GM12875 (cell line): ENCODE data around the gene COG5.

Experiments
- H3K4me3 ChIP-seq: one replicate; pipeline ENCODE4 v1.5.1; 2011; ENCODE audit warnings: low read depth, low read length, control low read depth
- TF ChIP-seq, protein P1 (sequence below): IDR thresholded peaks from 2 replicates; pipeline ENCODE4 v1.5.1; 2011; ENCODE audit warnings: low read depth, mild to moderate bottlenecking, control low read depth, inconsistent platforms, low read length, moderate library complexity, borderline replicate concordance; ENCODE audit not compliant: insufficient read depth

The COG5 gene

DNA sequence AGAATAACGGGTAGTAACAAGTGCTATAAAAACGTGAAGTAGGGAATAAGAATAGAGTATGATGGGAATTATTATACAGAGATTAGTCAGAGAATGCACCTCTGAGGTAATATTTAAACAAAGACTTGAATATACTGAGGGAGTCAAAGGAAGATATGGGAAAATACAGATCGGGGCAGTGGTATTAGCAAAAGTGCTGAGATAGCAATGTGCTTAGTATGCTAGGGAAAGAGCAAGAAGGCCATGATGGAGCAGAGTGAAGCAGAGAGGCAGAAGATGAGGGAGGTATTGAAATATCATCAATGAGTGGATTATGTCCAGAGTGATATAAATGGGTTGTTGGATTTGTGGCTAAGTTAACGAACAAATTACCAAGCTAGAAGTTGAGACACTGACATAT, 190.4 kb downstream of the COG5 start:
- no peak overlapping the region for H3K4me3 ChIP-seq
- TF ChIP-seq, protein P1, sequence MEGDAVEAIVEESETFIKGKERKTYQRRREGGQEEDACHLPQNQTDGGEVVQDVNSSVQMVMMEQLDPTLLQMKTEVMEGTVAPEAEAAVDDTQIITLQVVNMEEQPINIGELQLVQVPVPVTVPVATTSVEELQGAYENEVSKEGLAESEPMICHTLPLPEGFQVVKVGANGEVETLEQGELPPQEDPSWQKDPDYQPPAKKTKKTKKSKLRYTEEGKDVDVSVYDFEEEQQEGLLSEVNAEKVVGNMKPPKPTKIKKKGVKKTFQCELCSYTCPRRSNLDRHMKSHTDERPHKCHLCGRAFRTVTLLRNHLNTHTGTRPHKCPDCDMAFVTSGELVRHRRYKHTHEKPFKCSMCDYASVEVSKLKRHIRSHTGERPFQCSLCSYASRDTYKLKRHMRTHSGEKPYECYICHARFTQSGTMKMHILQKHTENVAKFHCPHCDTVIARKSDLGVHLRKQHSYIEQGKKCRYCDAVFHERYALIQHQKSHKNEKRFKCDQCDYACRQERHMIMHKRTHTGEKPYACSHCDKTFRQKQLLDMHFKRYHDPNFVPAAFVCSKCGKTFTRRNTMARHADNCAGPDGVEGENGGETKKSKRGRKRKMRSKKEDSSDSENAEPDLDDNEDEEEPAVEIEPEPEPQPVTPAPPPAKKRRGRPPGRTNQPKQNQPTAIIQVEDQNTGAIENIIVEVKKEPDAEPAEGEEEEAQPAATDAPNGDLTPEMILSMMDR: no peak

DNA sequence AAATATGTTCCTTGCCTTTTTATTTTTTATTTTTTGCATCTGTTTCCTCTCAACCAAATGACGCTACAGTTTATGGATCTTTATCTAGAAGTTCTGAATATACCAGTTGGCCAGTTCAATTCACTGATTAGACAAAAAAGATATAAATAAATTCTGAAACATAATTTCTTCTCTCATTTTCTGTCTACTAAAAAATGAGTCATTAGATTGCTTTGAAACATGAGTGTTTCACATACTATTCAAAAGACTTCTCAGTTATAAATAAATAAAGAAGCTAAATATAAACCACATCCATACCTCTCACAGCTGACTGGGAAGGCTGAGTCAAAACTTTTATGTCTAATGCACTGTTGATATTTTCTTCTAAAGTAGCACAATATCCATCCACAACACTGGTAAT, 191.4 kb downstream of the COG5 start:
- H3K4me3 ChIP-seq: no peak overlapping the region
- TF ChIP-seq, protein P1: no peak

DNA sequence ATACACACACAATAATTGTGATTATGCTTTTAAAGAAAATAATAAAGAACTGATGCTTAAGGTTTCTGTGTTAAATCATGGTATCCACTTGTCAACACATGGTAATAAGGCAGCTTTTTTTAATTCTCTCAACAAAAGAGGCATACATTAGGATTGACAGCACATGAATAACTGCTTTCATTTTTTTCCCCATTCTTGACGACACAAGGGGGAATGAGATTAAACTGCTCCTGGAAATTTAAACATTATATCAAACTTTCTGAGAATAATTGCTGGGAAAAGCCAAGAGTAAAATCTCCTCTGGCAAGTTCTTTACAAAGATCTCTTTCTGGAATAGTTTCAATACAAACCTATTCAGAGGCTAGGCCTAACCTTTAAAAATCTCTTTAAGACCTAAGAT, 192.9 kb downstream of the COG5 start:
- TF ChIP-seq, protein P1: no peak
- no peak overlapping the region for H3K4me3 ChIP-seq

DNA sequence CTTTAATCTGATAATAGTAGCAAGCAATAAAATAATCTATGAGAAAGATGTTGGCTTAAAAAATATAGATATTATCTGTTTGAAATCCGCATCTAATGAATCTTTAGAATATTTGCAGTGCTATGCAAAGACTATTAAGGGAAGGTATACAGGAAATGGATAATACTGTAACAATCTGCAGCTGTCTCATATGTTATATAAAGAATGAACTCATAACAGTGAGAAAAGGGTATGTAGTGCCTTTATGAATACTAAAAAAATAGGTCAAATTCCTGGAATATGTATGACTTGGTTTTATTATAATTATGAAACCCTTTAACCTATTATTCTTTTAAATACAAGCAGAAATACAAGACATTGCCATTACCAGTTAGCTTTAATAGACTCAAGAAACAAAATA, 198.9 kb downstream of the COG5 start:
- TF ChIP-seq, protein P1: no peak

DNA sequence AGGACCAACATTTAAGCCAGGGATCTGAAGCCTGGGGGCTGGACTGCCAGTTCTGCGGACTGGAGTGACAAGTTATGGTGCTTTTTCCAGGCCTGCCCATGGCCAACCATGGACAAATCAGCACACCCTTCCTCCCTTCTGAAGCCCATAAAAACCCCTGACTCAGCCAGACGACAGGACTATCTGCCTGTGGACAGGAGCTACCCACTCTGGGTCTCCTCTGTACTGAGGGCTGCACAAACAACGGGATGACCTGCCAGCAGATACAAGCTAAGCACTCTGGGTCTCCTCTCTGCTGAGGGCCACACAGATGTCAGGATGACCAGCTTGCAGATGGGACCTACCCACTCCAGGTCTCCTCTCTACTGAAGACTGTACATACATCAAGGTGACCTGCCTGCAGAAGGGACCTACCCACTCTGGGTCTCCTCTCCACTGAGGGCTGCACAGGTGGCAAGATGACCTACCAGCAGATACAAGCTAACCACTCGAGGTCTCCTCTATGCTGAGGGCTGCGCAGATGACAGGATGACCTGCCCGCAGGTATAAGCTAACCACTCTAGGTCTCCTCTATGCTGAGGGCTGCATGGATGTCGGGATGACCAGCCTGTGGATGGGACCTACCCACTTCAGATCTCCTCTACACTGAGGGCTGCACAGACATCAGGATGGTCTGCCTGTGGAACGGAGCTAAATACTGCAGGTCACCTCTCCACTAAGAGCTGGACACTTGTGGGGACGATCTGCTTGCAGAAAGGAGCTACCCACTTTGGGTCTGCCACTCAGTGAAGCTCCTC, 204.0 kb downstream of the COG5 start:
- TF ChIP-seq, protein P1: no peak
- H3K4me3 ChIP-seq: no peak overlapping the region

More for the DNA sequence above, 198.9 kb downstream of the COG5 start:
- no peak overlapping the region for H3K4me3 ChIP-seq

DNA sequence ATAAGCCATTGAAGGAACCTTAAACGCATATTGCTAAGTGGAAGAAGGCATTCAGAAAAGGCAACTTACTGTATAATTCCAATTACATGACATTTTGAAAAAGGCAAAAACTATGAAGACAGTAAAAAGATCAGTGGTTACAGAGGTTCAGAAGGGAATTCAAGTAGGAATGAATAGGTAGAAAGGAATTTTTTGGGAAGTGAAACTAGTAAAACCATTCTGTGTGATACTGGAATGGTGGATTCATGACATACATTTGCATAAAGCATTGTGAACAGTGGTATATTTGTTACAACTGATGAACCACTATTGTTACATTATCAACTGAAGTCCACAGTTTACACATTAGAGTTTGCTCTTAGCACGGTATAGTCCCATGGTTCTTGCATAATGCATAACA, 208.1 kb downstream of the COG5 start:
- TF ChIP-seq, protein P1: no peak

DNA sequence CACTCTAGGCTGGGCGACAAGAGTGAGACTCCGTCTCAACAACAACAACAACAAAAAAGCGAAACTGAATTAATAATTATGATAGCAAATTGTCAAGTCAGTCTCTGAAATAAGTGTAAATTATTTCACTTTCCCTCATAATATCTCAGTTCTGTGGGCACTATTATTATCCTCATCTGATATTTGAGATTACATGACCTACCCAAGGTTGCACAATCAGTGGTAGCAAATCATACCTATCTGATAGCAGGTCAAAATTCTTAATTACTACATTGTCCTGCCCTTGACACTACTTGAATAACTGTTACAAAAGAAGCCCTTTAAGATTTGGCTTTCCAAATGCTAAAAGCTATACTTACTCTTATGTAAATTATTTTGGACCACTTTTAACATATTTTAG, 209.1 kb downstream of the COG5 start:
- TF ChIP-seq, protein P1: no peak
- no peak overlapping the region for H3K4me3 ChIP-seq

More for the DNA sequence above, 208.1 kb downstream of the COG5 start:
- no peak overlapping the region for H3K4me3 ChIP-seq
